Measurements from ENCODE around the gene MAN2A1. TPM values are rescaled to one million over a fixed set of nuclear protein-coding genes. Genes with fewer than 3 reads are reported as not detected.

MAN2A1 gene
- total RNA-seq, 1 donor from 2014 or later: 43.6 TPM

- TF ChIP-seq CTCF (IDR thresholded peaks at IDR 0.05): no peak
- no peak overlapping the region for H3K27ac ChIP-seq
- ATAC-seq (no peak), DNase-seq (no peak)
- intact Hi-C loops (cut with DNase I): no loop called here
- no peaks in the 10 kb centered on the region for H3K4me1 ChIP-seq
- H3K36me3 ChIP-seq: peaks cover 54% of the 10 kb centered on the region
- no peaks in the 10 kb centered on the region for H3K9me3 ChIP-seq
- no peaks in the 10 kb centered on the region for H3K27me3 ChIP-seq
- H3K4me3 ChIP-seq: no peak overlapping the region
Measured at GRCh38 chr5:109859537-109859936, 169.8 kb downstream of the MAN2A1 start.

- Histone ChIP-seq H3K36me3 (peaks cover 57% of the 10 kb centered on the region), H3K4me3 (no peak overlapping the region), H3K9me3 (no peaks in the 10 kb centered on the region), H3K27ac (no peak overlapping the region), H3K4me1 (no peaks in the 10 kb centered on the region), H3K27me3 (no peaks in the 10 kb centered on the region)
- DNase-seq (no peak), ATAC-seq (no peak)
- intact Hi-C loops (cut with DNase I): no loop called here
- TF ChIP-seq CTCF (IDR thresholded peaks at IDR 0.05): no peak
Measured at GRCh38 chr5:109862301-109862700, 172.6 kb downstream of the MAN2A1 start.

- intact Hi-C loops (cut with DNase I): no loop called here
- Histone ChIP-seq H3K27me3 (no peaks in the 10 kb centered on the region), H3K4me3 (no peak overlapping the region), H3K4me1 (no peaks in the 10 kb centered on the region), H3K9me3 (no peaks in the 10 kb centered on the region), H3K27ac (no peak overlapping the region), H3K36me3 (peaks cover 60% of the 10 kb centered on the region)
- no peak for DNase-seq
- TF ChIP-seq CTCF (IDR thresholded peaks at IDR 0.05): no peak
- ATAC-seq: no peak
Measured at GRCh38 chr5:109863752-109864151, 174.0 kb downstream of the MAN2A1 start.

- ATAC-seq: no peak
- no peak for DNase-seq
Measured at GRCh38 chr5:109865637-109866036, 175.9 kb downstream of the MAN2A1 start.

GRCh38 chr5:109866051-109866450, 176.3 kb downstream of the MAN2A1 start:
- H3K27me3 ChIP-seq: no peaks in the 10 kb centered on the region
- no peaks in the 10 kb centered on the region for H3K9me3 ChIP-seq
- no peak for TF ChIP-seq CTCF (IDR thresholded peaks at IDR 0.05)
- DNase-seq: no peak
- no peak overlapping the region for H3K4me3 ChIP-seq
- ATAC-seq: no peak
- H3K36me3 ChIP-seq: peaks cover 39% of the 10 kb centered on the region
- H3K27ac ChIP-seq: no peak overlapping the region
- intact Hi-C loops (cut with DNase I): no loop called here
- no peaks in the 10 kb centered on the region for H3K4me1 ChIP-seq

More at GRCh38 chr5:109865637-109866036, 175.9 kb downstream of the MAN2A1 start:
- intact Hi-C loops (cut with DNase I): no loop called here
- H3K36me3 ChIP-seq: peaks cover 42% of the 10 kb centered on the region
- no peak for TF ChIP-seq CTCF (IDR thresholded peaks at IDR 0.05)
- no peak overlapping the region for H3K27ac ChIP-seq
- H3K27me3 ChIP-seq: no peaks in the 10 kb centered on the region
- H3K4me1 ChIP-seq: no peaks in the 10 kb centered on the region
- H3K4me3 ChIP-seq: no peak overlapping the region
- H3K9me3 ChIP-seq: no peaks in the 10 kb centered on the region

GRCh38 chr5:109868737-109869136, 179.0 kb downstream of the MAN2A1 start:
- intact Hi-C loops (cut with DNase I): no loop called here
- Histone ChIP-seq H3K4me1 (no peaks in the 10 kb centered on the region), H3K27ac (no peak overlapping the region), H3K27me3 (no peaks in the 10 kb centered on the region), H3K9me3 (no peaks in the 10 kb centered on the region), H3K36me3 (peaks cover 29% of the 10 kb centered on the region), H3K4me3 (no peak overlapping the region)
- TF ChIP-seq CTCF (IDR thresholded peaks at IDR 0.05): no peak
- DNase-seq (no peak), ATAC-seq (no peak)
